ENCODE results near the gene MAGI1. TPM values are rescaled to one million over a fixed set of nuclear protein-coding genes. Genes with fewer than 3 reads are reported as not detected.

The MAGI1 gene
- total RNA-seq, 1 donor from 2014 or later: 5.0 TPM

DNA sequence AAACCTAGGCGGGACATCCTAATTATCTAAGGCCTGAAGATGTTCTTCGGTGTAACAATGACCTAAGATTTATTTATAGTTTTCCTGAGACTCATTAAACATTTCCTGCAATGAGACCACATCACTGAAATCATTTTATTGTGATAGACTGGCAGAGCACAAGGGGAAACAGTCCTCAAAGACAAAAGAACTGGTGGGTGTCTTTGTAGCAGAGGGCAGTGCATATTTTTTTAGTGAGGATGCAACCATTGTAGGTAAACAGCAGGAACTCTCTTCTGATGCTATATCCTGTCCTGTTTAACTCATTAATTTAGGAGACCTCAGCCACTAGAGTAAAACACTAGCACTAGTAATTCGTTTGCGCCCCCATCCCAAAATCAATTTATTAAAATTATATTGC is 100.0 kb downstream of the MAGI1 start:
- H3K4me3 ChIP-seq (ENCODE audit: low read depth, low read length): no peak overlapping the region
- no peaks in the 10 kb centered on the region for H3K36me3 ChIP-seq (ENCODE audit: control insufficient read depth, insufficient read depth, low read length)
- TF ChIP-seq, protein P1, sequence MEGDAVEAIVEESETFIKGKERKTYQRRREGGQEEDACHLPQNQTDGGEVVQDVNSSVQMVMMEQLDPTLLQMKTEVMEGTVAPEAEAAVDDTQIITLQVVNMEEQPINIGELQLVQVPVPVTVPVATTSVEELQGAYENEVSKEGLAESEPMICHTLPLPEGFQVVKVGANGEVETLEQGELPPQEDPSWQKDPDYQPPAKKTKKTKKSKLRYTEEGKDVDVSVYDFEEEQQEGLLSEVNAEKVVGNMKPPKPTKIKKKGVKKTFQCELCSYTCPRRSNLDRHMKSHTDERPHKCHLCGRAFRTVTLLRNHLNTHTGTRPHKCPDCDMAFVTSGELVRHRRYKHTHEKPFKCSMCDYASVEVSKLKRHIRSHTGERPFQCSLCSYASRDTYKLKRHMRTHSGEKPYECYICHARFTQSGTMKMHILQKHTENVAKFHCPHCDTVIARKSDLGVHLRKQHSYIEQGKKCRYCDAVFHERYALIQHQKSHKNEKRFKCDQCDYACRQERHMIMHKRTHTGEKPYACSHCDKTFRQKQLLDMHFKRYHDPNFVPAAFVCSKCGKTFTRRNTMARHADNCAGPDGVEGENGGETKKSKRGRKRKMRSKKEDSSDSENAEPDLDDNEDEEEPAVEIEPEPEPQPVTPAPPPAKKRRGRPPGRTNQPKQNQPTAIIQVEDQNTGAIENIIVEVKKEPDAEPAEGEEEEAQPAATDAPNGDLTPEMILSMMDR (IDR thresholded peaks at IDR 0.05; ENCODE audit: insufficient read depth, low read length, severe bottlenecking): no peak
- no peaks in the 10 kb centered on the region for H3K27me3 ChIP-seq (ENCODE audit: control insufficient read depth, insufficient read depth, low read length)
- DNase-seq (ENCODE audit: low read depth): no peak
- FAIRE-seq: no peak

GRCh38 chr3:65938147-65938546 is 100.6 kb downstream of the MAGI1 start:
- no peak overlapping the region for H3K4me3 ChIP-seq (ENCODE audit: low read depth, low read length)
- DNase-seq (ENCODE audit: low read depth): no peak
- no peaks in the 10 kb centered on the region for H3K27me3 ChIP-seq (ENCODE audit: control insufficient read depth, insufficient read depth, low read length)
- FAIRE-seq: no peak
- no peaks in the 10 kb centered on the region for H3K36me3 ChIP-seq (ENCODE audit: control insufficient read depth, insufficient read depth, low read length)
- TF ChIP-seq, protein P1 (IDR thresholded peaks at IDR 0.05; ENCODE audit: insufficient read depth, low read length, severe bottlenecking): no peak

- TF ChIP-seq, protein P1 (IDR thresholded peaks at IDR 0.05; ENCODE audit: insufficient read depth, low read length, severe bottlenecking): no peak
- H3K27me3 ChIP-seq (ENCODE audit: control insufficient read depth, insufficient read depth, low read length): no peaks in the 10 kb centered on the region
- no peak overlapping the region for H3K4me3 ChIP-seq (ENCODE audit: low read depth, low read length)
- FAIRE-seq: no peak
- no peaks in the 10 kb centered on the region for H3K36me3 ChIP-seq (ENCODE audit: control insufficient read depth, insufficient read depth, low read length)
- DNase-seq (ENCODE audit: low read depth): no peak
Observed at GRCh38 chr3:65936908-65937638, 101.6 kb downstream of the MAGI1 start.

DNA sequence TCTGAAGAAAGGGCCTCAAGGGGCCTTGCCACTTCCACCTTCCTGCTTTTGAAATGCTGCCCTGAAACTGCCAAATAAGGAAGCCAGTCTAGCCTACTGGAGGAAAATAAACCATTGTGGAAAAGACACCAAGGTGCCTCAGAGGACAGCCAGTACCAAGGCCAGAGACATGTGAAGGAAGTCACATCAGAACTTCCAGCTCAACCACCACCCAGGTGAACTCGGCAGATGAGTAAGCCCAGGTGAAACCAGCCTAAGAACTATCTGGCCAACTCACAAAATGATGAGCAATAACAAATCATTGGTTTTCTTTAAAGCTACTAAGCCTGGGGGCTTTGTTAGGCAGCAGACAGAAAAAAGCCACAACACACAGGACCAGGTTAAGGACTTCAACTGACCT is 103.0 kb downstream of the MAGI1 start:
- DNase-seq (ENCODE audit: low read depth): peak; percentile 66
- TF ChIP-seq, protein P1 (IDR thresholded peaks at IDR 0.05; ENCODE audit: insufficient read depth, low read length, severe bottlenecking): no peak
- Histone ChIP-seq H3K36me3 (ENCODE audit: control insufficient read depth, insufficient read depth, low read length) (no peaks in the 10 kb centered on the region), H3K4me3 (ENCODE audit: low read depth, low read length) (no peak overlapping the region), H3K27me3 (ENCODE audit: control insufficient read depth, insufficient read depth, low read length) (no peaks in the 10 kb centered on the region)
- peak; percentile 36 for FAIRE-seq

DNA sequence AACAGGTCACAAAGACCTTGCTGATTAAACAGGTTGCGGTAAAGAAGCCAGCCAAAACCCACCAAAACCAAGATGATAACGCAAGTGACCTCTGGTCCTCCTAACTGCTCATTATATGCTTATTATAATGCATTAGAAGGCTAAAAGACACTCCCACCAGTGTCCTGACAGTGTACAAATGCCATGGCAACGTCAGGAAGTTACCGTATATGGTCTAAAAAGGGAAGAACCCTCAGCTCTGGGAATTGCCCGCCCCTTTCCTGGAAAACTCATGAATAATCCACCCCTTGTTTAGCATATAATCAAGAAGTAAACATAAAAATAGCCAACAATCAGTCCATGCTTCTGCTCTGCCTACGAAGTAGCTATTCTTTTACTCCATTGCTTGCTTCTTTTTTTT is 108.1 kb downstream of the MAGI1 start:
- TF ChIP-seq, protein P1 (IDR thresholded peaks at IDR 0.05; ENCODE audit: insufficient read depth, low read length, severe bottlenecking): no peak
- FAIRE-seq: no peak
- no peaks in the 10 kb centered on the region for H3K36me3 ChIP-seq (ENCODE audit: control insufficient read depth, insufficient read depth, low read length)
- H3K27me3 ChIP-seq (ENCODE audit: control insufficient read depth, insufficient read depth, low read length): peaks cover 5% of the 10 kb centered on the region
- no peak overlapping the region for H3K4me3 ChIP-seq (ENCODE audit: low read depth, low read length)
- DNase-seq (ENCODE audit: low read depth): no peak

GRCh38 chr3:65928110-65928509 is 110.6 kb downstream of the MAGI1 start:
- Histone ChIP-seq H3K27me3 (ENCODE audit: control insufficient read depth, insufficient read depth, low read length) (peaks cover 5% of the 10 kb centered on the region), H3K36me3 (ENCODE audit: control insufficient read depth, insufficient read depth, low read length) (no peaks in the 10 kb centered on the region), H3K4me3 (ENCODE audit: low read depth, low read length) (no peak overlapping the region)
- no peak for DNase-seq (ENCODE audit: low read depth)
- TF ChIP-seq, protein P1 (IDR thresholded peaks at IDR 0.05; ENCODE audit: insufficient read depth, low read length, severe bottlenecking): no peak
- no peak for FAIRE-seq

Data from bronchial epithelial cell (primary cell).